H1 (cell line): Measurements from ENCODE around the gene SNRPB. TPM values are rescaled to one million over a fixed set of nuclear protein-coding genes. Genes with fewer than 3 reads are reported as not detected.

Source experiments
- CREB1 ChIP-seq: IDR thresholded peaks from 2 replicates; pipeline ENCODE4 v1.6.1; 2012; ENCODE audit warnings: inconsistent platforms
- MAFK ChIP-seq: IDR thresholded peaks from 2 replicates; pipeline ENCODE4 v1.6.1; 2012; ENCODE audit warnings: low read depth, mild to moderate bottlenecking, improper control_type of control experiment, low read length
- TBP ChIP-seq: IDR thresholded peaks from 2 replicates; pipeline ENCODE4 v1.6.1; 2011; ENCODE audit warnings: low read depth, low read length, improper control_type of control experiment
- polyA plus RNA-seq, 7 experiments: library from polyadenylated mRNA; depleted of rRNA in 3 of 7; stranded (reverse) in 5 of 7; unstranded in 2 of 7; fragments of >200 nt in 5 of 7; fragments of 200-250 nt in 2 of 7; gene quantifications; 1 replicate in 5 of 7; 2 replicates in 1 of 7; 4 replicates in 1 of 7; pipeline versions ENCODE4 v1.2.1 to v1.2.3, GENCODE V29; 2011 to 2013; ENCODE audit warnings: missing spikeins in 2 of 7, mixed read lengths in 2 of 7
- total RNA-seq: library from RNA; stranded (reverse); fragmentation: NEBNext Ultra II Directional; extraction: Animal tissue kit (Norgen Biotek cat#: 25700); gene quantifications from 2 replicates; pipeline ENCODE4 v1.2.1, GENCODE V29; 2021

Gene SNRPB
- total and polyA plus RNA-seq, 2 of the 8 experiments (the other 6 are each of a cell fraction or from before 2014, with no cell fraction given): 507 to 589 TPM

- TF ChIP-seq MAFK (no peak), CREB1 (no peak), TBP (no peak)
These were observed 53.4 kb downstream of the SNRPB start (continued) for GRCh38 chr20:2417213-2417541.
